ENCODE data around the gene IL17RA.

The IL17RA gene

DNA sequence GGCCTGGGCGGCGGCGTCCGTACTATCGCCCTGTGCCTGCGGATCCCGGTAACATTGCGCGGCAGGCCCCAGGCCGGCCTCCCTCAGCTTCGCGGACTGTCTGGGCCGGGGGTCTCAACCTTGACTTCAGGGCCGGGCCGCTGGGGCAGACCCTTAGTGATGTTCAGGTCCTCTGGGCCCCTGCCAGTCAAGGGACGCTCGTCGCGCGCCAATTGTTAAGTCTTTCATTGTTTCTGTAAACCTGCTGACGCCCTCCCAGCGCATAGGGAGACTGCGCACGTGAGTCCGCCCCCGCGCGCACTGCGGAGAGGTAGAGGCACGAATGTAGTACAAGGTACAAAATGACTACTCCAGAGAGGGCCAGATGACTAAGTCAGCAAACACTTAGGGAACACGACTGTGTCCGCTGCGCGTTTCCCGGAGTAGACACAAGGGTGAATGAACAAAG, 74.7 kb downstream of the IL17RA start:
- DNase-seq: peak; percentile 69 to 75

GRCh38 chr22:17161991-17162390, 77.2 kb downstream of the IL17RA start:
- no peak for DNase-seq

- no peak for DNase-seq
Measured at GRCh38 chr22:17162731-17163130, 77.9 kb downstream of the IL17RA start.

DNA sequence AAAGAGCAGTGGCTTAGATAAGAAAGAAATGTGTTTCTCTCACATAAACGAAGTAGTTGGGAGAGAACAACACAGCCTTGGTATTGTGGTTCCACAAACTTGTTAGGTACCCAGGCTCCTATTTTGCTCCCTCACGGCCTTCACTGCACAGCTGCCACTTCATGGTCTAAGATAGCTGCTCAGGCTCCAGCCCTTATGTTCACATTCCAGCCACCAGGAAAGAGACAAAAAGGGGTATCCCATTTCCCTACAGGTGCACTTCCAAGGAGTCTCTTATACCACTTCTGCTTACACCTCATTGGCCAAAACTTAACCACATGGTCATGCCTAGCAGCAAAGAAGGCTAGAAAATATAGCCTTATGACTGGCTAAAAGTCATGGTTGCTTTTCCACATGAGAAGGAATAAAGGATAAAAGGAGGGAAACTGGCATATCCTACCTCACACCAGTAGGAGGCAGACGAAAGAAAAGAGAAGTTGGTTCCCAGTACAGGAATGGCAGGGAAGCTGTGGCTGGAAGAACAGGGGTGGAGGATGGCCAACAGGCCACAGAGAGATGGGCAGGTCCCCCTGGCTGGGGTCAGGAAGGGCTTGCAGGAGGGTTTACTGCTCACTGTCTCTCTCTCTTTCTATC, 79.7 kb downstream of the IL17RA start:
- no peak for DNase-seq

Measured in stimulated activated CD4-positive, alpha-beta T cell treated with anti-CD3 and anti-CD28 coated beads, Interleukin-4, amount 100 ng/mL, for 4 hours (primary cell).